ENCODE data around the gene LUZP4. TPM values are rescaled to one million over a fixed set of nuclear protein-coding genes. Genes with fewer than 3 reads are reported as not detected.

Gene LUZP4
- total and polyA plus RNA-seq, 2 of the 8 experiments (the other 6 are each of a cell fraction or from before 2014, with no cell fraction given): 0.17 TPM; not detected in 1

GRCh38 chrX:115333446-115333845, 43.9 kb downstream of the LUZP4 start (continued):
- TF ChIP-seq EGR1 (IDR thresholded peaks at IDR 0.05; ENCODE audit: borderline replicate concordance, low read depth, low read length) (no peak), SUZ12 (IDR thresholded peaks at IDR 0.05; ENCODE audit: low read length) (no peak), RBBP5 (IDR thresholded peaks at IDR 0.05; ENCODE audit: borderline replicate concordance, low read depth, low read length) (no peak), USF2 (IDR thresholded peaks at IDR 0.05; ENCODE audit: low read length) (no peak), TCF12 (IDR thresholded peaks at IDR 0.05; ENCODE audit: low read depth, low read length) (no peak)
